ENCODE measurements around the gene THTPA. TPM values are rescaled to one million over a fixed set of nuclear protein-coding genes. Genes with fewer than 3 reads are reported as not detected.

Gene THTPA
- total and polyA plus RNA-seq, 2 donors (not counting 1 experiment from before 2014, with no cell fraction given), result 17.0 to 21.4 TPM

DNA sequence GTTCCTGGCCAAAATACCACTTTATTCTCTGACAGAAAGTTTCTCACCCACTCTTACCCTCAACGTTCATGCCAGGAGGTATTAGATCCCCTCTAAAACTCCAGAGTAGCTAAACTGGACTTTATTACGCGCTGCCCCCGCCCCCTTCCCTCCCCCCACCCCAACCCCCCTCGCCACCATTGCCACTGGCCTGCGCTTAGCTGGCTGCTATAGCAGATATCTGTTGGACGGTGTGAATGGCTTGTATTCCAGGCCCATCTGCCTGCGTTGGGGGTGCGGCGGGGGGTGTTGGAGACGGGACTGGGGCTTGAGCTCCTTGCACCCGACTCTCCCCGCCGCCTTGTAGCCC lies 564 bp upstream of the THTPA start:
- Mint-ChIP-seq H3K4me1 (peaks cover 45% of the 10 kb centered on the region), H3K9me3 (ENCODE audit: insufficient read depth) (no peaks in the 10 kb centered on the region), H3K27me3 (no peaks in the 10 kb centered on the region), H3K4me3 (peak overlapping the region; percentile 98), H3K27ac (peak overlapping the region; percentile 99)
- ChIA-PET POLR2A (interaction anchor here (0.6 to 0.8 kb wide), 6 partner anchors 33 to 1144 kb away, joined by 3 to 5 read pairs (median 4); partner anchors contain the start of genes CBLN3, KHNYN and PABPN1), CTCF (interaction anchor here (0.9 to 12.4 kb wide), 5 partner anchors 13 to 87 kb away, joined by 3 to 335 read pairs (median 5); partner anchors contain the start of gene AP1G2)
- WGBS (ENCODE audit: insufficient coverage), result 1% methylated on average over 8 of the region's 14 CpGs
- TF ChIP-seq, protein P1, sequence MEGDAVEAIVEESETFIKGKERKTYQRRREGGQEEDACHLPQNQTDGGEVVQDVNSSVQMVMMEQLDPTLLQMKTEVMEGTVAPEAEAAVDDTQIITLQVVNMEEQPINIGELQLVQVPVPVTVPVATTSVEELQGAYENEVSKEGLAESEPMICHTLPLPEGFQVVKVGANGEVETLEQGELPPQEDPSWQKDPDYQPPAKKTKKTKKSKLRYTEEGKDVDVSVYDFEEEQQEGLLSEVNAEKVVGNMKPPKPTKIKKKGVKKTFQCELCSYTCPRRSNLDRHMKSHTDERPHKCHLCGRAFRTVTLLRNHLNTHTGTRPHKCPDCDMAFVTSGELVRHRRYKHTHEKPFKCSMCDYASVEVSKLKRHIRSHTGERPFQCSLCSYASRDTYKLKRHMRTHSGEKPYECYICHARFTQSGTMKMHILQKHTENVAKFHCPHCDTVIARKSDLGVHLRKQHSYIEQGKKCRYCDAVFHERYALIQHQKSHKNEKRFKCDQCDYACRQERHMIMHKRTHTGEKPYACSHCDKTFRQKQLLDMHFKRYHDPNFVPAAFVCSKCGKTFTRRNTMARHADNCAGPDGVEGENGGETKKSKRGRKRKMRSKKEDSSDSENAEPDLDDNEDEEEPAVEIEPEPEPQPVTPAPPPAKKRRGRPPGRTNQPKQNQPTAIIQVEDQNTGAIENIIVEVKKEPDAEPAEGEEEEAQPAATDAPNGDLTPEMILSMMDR (IDR thresholded peaks at IDR 0.05), result no peak
- TF ChIP-seq EZH2 (IDR thresholded peaks at IDR 0.05; ENCODE audit: borderline replicate concordance, insufficient read depth, low read depth, low read length, poor library complexity, severe bottlenecking), result no peak
- ATAC-seq (ENCODE audit: low read depth) (no peak), DNase-seq (no peak)
- Histone ChIP-seq H2AFZ (ENCODE audit: insufficient read depth, low read depth, low read length, poor library complexity, severe bottlenecking) (peak overlapping the region; percentile 96), H3K79me2 (ENCODE audit: control insufficient read depth, insufficient read depth, low read length) (peaks cover 10% of the 10 kb centered on the region), H3K36me3 (replicated peaks in 1 of 2; ENCODE audit: control extremely low read depth in 1 of 2, control insufficient read depth in 1 of 2, extremely low read depth in 1 of 2, insufficient read depth in 2 of 2, low read length in 1 of 2) (peaks cover 0 to 26% of the 10 kb centered on the region in 2 experiments), H3K9me3 (ENCODE audit: control extremely low read depth in 1 of 3, control insufficient read depth in 2 of 3, insufficient read depth in 1 of 3, low read length in 2 of 3) (no peaks in the 10 kb centered on the region), H3K27me3 (replicated peaks in 1 of 4; ENCODE audit: control extremely low read depth in 1 of 4, control insufficient read depth in 3 of 4, insufficient read depth in 4 of 4, low read length in 3 of 4) (peaks cover 0 to 6% (median 2%) of the 10 kb centered on the region in 4 experiments), H4K20me1 (ENCODE audit: control insufficient read depth, insufficient read depth, low read length, poor library complexity, severe bottlenecking) (peaks cover 11% of the 10 kb centered on the region), H3K9ac (ENCODE audit: low read length) (peak overlapping the region; percentile 93), H3K4me3 (ENCODE audit: control extremely low read depth in 1 of 5, extremely low read depth in 1 of 5, insufficient read depth in 1 of 5, low read depth in 2 of 5, low read length in 4 of 5) (peak overlapping the region; percentile 17 to 97 (median 81)), H3K4me1 (ENCODE audit: control insufficient read depth in 2 of 2, insufficient read depth in 2 of 2, low read length in 2 of 2) (peaks cover 25 to 42% of the 10 kb centered on the region in 2 donors), H3K4me2 (replicated peaks; ENCODE audit: low read depth, low read length, poor library complexity, severe bottlenecking) (peak overlapping the region; percentile 81), H3K27ac (ENCODE audit: low read length in 2 of 2) (peak overlapping the region; percentile 69 to 84)
- intact Hi-C loops (cut with micrococcal nuclease), result loop anchor here (5.0 to 10.0 kb wide), 4 partner anchors 253 to 659 kb away; partner anchors contain the start of genes ACIN1, C14orf119, CHMP4A and DCAF11

DNA sequence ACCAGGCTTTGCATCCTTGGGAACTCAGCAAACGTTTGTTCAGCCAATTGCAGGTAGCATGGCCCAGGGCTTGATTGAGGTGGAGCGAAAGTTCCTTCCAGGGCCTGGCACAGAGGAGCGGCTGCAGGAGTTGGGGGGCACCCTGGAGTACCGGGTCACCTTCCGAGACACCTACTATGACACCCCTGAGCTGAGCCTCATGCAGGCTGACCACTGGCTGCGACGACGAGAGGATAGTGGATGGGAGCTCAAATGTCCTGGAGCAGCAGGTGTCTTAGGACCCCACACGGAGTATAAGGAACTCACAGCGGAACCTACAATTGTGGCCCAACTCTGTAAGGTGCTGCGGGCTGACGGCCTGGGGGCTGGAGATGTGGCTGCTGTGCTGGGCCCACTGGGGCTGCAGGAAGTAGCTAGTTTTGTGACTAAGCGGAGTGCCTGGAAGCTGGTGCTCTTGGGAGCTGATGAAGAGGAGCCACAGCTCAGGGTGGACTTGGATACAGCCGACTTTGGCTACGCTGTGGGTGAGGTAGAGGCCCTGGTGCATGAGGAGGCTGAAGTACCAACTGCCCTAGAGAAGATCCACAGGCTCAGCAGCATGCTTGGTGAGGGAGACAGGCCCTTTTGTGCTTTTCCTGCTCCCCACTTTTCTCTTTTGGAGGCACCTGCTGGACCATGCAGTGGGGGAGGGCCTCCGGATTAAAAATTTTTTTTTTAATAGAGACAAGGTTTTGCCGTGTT lies 799 bp downstream of the THTPA start:
- peak overlapping the region; percentile 98 for H3K4me3 Mint-ChIP-seq
- peak overlapping the region; percentile 69 to 84 for H3K27ac ChIP-seq (ENCODE audit: low read length in 2 of 2)
- H3K9ac ChIP-seq (ENCODE audit: low read length), result peak overlapping the region; percentile 93
- DNase-seq (no peak), ATAC-seq (ENCODE audit: low read depth) (no peak)
- peaks cover 11% of the 10 kb centered on the region for H4K20me1 ChIP-seq (ENCODE audit: control insufficient read depth, insufficient read depth, low read length, poor library complexity, severe bottlenecking)
- H3K9me3 ChIP-seq (ENCODE audit: control extremely low read depth in 1 of 3, control insufficient read depth in 2 of 3, insufficient read depth in 1 of 3, low read length in 2 of 3), result no peaks in the 10 kb centered on the region
- H3K4me1 ChIP-seq (ENCODE audit: control insufficient read depth in 2 of 2, insufficient read depth in 2 of 2, low read length in 2 of 2), result peaks cover 17 to 32% of the 10 kb centered on the region in 2 donors
- peak overlapping the region; percentile 99 for H3K27ac Mint-ChIP-seq
- H3K27me3 Mint-ChIP-seq, result no peaks in the 10 kb centered on the region
- ChIA-PET CTCF (interaction anchor here (0.5 to 12.4 kb wide), 6 partner anchors 12 to 88 kb away, joined by 3 to 335 read pairs (median 32); partner anchors contain the start of gene AP1G2), POLR2A (no interaction called here)
- no peaks in the 10 kb centered on the region for H3K9me3 Mint-ChIP-seq (ENCODE audit: insufficient read depth)
- intact Hi-C loops (cut with micrococcal nuclease), result loop anchor here (1.0 to 10.0 kb wide), 6 partner anchors 10 to 658 kb away; partner anchors contain the start of genes ACIN1, AP1G2, C14orf119 and CHMP4A
- H2AFZ ChIP-seq (ENCODE audit: insufficient read depth, low read depth, low read length, poor library complexity, severe bottlenecking), result peak overlapping the region; percentile 96
- 50% methylated on average over 15 of the region's 17 CpGs for WGBS (ENCODE audit: insufficient coverage)
- TF ChIP-seq, protein P1 (IDR thresholded peaks at IDR 0.05), result no peak
- no peak for TF ChIP-seq EZH2 (IDR thresholded peaks at IDR 0.05; ENCODE audit: borderline replicate concordance, insufficient read depth, low read depth, low read length, poor library complexity, severe bottlenecking)
- no peaks in the 10 kb centered on the region for H3K27me3 ChIP-seq (replicated peaks in 1 of 4; ENCODE audit: control extremely low read depth in 1 of 4, control insufficient read depth in 3 of 4, insufficient read depth in 4 of 4, low read length in 3 of 4)
- H3K4me3 ChIP-seq (ENCODE audit: control extremely low read depth in 1 of 5, extremely low read depth in 1 of 5, insufficient read depth in 1 of 5, low read depth in 2 of 5, low read length in 4 of 5), result peak overlapping the region in 4 of 5 experiments; percentile 65 to 97 (median 88)
- peaks cover 39% of the 10 kb centered on the region for H3K4me1 Mint-ChIP-seq
- H3K36me3 ChIP-seq (replicated peaks in 1 of 2; ENCODE audit: control extremely low read depth in 1 of 2, control insufficient read depth in 1 of 2, extremely low read depth in 1 of 2, insufficient read depth in 2 of 2, low read length in 1 of 2), result peaks cover 0 to 39% of the 10 kb centered on the region in 2 experiments
- peaks cover 11% of the 10 kb centered on the region for H3K79me2 ChIP-seq (ENCODE audit: control insufficient read depth, insufficient read depth, low read length)
- H3K4me2 ChIP-seq (replicated peaks; ENCODE audit: low read depth, low read length, poor library complexity, severe bottlenecking), result peak overlapping the region; percentile 81
